Thyroid gland (tissue), 4 donors: ENCODE data around the gene PPDPF.

ENCODE experiments used
- POLR2A ChIP-seq, 2 donors: fragments of 450-650 bp; IDR thresholded peaks; one replicate each; pipeline ENCODE4 v1.6.1; 2017; ENCODE audit warnings: antibody characterized with exemption in 2 of 2, mild to moderate bottlenecking in 2 of 2, moderate library complexity in 1 of 2
- TF ChIP-seq, protein P1 (sequence below), 6 experiments: fragments of 200-600 bp in 3 of 6; fragments of 450-650 bp in 3 of 6; sonication (generic) in 3 of 6; IDR thresholded peaks; one replicate each; pipeline ENCODE4 v1.5.1; 2016 to 2019; ENCODE audit warnings: antibody characterized with exemption in 6 of 6, mild to moderate bottlenecking in 2 of 6, inconsistent platforms in 1 of 6, moderate library complexity in 1 of 6

DNA sequence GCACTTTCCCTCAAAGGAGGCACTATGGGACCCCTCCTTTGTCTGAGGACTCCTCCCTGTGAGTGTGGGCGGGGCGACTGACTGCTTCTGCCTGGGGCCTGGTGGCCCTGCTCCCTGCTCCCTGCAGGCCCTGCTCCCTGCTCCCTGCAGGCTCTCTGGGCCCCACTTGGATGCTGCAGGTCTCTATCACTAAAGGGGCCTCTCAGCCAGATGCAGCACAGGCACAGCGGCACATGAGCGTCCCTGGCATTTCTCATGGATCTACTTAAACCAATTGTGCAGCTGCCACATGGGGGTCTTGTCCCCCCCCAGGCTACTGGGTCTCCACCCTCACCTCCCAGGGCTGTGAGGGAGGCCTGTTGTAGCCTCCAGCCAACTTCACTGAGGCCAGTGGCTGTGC lies 29.5 kb upstream of the PPDPF start:
- no peak for TF ChIP-seq POLR2A (IDR thresholded peaks at IDR 0.05)
- TF ChIP-seq, protein P1, sequence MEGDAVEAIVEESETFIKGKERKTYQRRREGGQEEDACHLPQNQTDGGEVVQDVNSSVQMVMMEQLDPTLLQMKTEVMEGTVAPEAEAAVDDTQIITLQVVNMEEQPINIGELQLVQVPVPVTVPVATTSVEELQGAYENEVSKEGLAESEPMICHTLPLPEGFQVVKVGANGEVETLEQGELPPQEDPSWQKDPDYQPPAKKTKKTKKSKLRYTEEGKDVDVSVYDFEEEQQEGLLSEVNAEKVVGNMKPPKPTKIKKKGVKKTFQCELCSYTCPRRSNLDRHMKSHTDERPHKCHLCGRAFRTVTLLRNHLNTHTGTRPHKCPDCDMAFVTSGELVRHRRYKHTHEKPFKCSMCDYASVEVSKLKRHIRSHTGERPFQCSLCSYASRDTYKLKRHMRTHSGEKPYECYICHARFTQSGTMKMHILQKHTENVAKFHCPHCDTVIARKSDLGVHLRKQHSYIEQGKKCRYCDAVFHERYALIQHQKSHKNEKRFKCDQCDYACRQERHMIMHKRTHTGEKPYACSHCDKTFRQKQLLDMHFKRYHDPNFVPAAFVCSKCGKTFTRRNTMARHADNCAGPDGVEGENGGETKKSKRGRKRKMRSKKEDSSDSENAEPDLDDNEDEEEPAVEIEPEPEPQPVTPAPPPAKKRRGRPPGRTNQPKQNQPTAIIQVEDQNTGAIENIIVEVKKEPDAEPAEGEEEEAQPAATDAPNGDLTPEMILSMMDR (IDR thresholded peaks at IDR 0.05), result no peak
